Endothelial cell of umbilical vein (primary cell): ENCODE measurements around the gene RNF32.

Experiments used
- CTCF ChIP-seq, 2 donors: IDR thresholded peaks; 1 replicate in 1 of 2; 2 replicates in 1 of 2; pipeline ENCODE4 v1.5.1; 2011; ENCODE audit warnings: low read length in 2 of 2, mild to moderate bottlenecking in 2 of 2, moderate library complexity in 2 of 2, control low read depth in 1 of 2, inconsistent platforms in 1 of 2, low read depth in 1 of 2; ENCODE audit not compliant: insufficient read depth in 1 of 2; ENCODE audit errors: extremely low read depth in 1 of 2
- EZH2 ChIP-seq: IDR thresholded peaks from 2 replicates; pipeline ENCODE4 v1.6.1; 2012; ENCODE audit warnings: borderline replicate concordance, low read depth, mild to moderate bottlenecking, moderate library complexity, low read length, inconsistent platforms; ENCODE audit not compliant: severe bottlenecking
- FOS ChIP-seq: IDR thresholded peaks from 2 replicates; pipeline ENCODE4 v1.6.1; 2011; ENCODE audit warnings: mild to moderate bottlenecking, low read length, moderate library complexity, borderline replicate concordance; ENCODE audit not compliant: insufficient read depth
- GATA2 ChIP-seq: IDR thresholded peaks from 2 replicates; pipeline ENCODE4 v1.7.0; 2011; ENCODE audit warnings: low read depth, mild to moderate bottlenecking, moderate library complexity, mixed read lengths, low read length; ENCODE audit not compliant: insufficient read length, insufficient read depth
- JUN ChIP-seq: IDR thresholded peaks from 2 replicates; pipeline ENCODE4 v1.6.1; 2011; ENCODE audit warnings: borderline replicate concordance, low read depth; ENCODE audit not compliant: insufficient read length, insufficient read depth
- MAX ChIP-seq: IDR thresholded peaks from 2 replicates; pipeline ENCODE4 v1.6.1; 2011; ENCODE audit not compliant: insufficient read depth, insufficient read length
- MYC ChIP-seq: IDR thresholded peaks from one replicate; pipeline ENCODE4 v1.6.1; 2011; ENCODE audit warnings: mild to moderate bottlenecking, low read depth, low read length
- POLR2A ChIP-seq: IDR thresholded peaks from 2 replicates; pipeline ENCODE4 v1.6.1; 2012; ENCODE audit warnings: low read depth, mild to moderate bottlenecking, control low read depth, low read length
- POLR2AphosphoS5 ChIP-seq: IDR thresholded peaks from 2 replicates; pipeline ENCODE4 v1.6.1; 2012; ENCODE audit warnings: low read depth, mild to moderate bottlenecking, control low read depth, low read length, moderate library complexity; ENCODE audit not compliant: insufficient read depth

GRCh38 chr7:156642306-156643045 lies 1.9 kb downstream of the RNF32 start:
- TF ChIP-seq MAX (no peak), FOS (no peak), POLR2A (no peak), CTCF (IDR thresholded peaks at IDR 0.05; ENCODE audit: extremely low read depth in 1 of 2, insufficient read depth in 1 of 2, low read depth in 1 of 2, low read length in 2 of 2) (no peak), EZH2 (no peak), POLR2AphosphoS5 (no peak), JUN (no peak), MYC (no peak), GATA2 (no peak)
